Measurements from ENCODE around the gene ZNF81.
A peak's percentile ranks its signal among the peaks of the same experiment; 100 is the strongest.
"Not testable (repeated sequence)": the region's sequence is repeated elsewhere in the genome, so short reads cannot be mapped to it uniquely, and the experiment has no call there.

ZNF81 gene

DNA sequence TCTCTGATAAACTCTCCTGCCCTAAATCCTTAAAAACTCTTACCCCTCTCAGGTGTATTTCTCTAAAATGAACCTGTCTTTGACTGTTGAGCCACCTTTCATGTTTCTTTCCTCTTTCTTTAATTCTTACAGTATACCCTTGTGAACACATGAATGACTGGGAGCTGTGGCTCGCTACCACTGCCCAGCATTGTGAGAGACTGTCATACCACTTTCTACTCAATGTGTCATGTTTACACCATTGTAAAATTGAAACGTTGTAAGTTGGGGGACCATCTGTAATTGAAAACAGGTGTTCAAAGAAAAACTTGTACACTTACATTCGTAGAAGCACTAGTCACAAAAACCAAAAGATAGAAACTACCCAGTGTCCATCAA, 100.2 kb downstream of the ZNF81 start:
- DNase-seq, result no peak

DNA sequence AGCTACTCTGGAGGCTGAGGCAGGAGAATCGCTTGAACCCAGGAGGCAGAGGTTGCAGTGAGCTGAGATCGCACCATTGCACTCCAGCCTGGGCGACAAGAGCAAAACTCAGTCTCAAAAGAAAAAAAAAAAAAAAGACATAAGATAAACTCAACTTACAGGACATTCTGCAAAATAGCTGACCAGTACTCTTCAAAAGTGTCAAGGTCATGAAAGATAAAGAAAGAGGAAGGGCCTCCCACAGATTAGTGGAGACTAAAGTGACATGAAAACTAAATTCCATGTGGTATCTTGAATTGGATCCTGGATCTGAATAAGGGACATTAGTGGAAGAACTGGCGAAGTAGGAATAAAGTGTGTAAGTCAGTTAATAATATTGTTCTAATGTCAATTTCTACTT, 103.7 kb downstream of the ZNF81 start:
- no peak for DNase-seq

DNA sequence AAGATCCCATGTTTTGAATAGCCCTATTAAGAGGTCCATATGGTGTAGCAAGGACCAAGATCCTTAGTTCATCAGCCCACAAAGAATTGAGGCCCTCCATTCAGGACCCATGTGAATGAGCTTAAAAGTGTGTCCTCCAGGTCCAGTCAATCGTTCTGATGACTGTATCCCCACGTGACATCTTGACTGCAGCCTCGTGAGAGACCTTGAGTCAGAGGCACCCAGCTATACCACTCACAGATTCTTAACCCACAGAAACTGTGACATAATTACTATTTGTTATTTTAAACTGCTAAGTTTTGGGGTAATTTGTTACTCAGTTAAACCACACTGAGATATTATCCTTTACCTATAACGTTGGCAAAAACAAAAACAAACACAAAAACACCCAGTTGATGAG, 104.7 kb downstream of the ZNF81 start:
- no peak for DNase-seq

DNA sequence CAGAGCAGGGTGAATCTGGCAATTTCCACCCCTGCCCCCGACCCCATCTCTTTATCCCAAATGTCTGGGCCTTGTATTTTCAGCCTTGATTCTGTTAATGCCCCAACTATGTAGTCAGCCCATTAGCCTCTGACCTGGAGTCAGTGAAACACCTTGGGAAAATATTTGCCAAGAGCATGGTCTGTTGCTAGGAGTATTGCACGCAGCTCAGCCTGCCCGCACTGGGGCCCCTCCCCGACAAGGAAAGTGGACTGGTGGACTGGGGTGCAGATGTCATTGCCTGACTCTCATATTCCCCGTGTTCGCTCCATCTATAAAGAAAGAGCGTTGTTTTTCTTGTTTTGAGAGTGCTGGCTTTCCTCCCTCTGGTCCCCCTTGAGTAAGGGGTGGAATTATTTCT, 118.6 kb downstream of the ZNF81 start:
- DNase-seq, result not testable (repeated sequence)

DNA sequence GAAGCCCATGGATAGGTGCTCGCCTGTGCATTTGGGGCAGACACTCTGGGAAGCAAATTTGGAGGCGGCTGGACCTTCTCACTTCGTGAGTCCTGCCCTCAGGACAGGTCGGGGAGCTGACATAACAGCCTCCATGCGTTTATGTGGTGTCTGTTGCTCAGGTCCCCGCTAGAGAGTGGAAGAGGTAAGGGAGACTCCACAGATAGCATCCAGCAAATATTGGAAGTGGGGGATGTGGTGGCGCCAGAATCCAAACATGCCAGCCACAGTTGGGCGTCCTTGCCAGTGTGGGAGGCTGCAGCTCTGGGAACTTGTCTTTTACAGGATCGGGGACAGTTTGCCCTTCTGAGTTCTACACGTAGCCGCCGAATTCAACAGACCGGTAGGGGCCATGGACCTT, 119.3 kb downstream of the ZNF81 start:
- no peak for DNase-seq

- DNase-seq, result not testable (repeated sequence)
Measured at GRCh38 chrX:47958206-47958605, 121.5 kb downstream of the ZNF81 start.

- DNase-seq, result peak in 1 of 2 experiments; percentile 4
Measured at GRCh38 chrX:47958761-47959342, 122.2 kb downstream of the ZNF81 start.

GRCh38 chrX:47960406-47960805, 123.7 kb downstream of the ZNF81 start:
- no peak for DNase-seq

- not testable (repeated sequence) for DNase-seq
Measured at GRCh38 chrX:47961830-47962229, 125.1 kb downstream of the ZNF81 start.

- not testable (repeated sequence) for DNase-seq
Measured at GRCh38 chrX:47965526-47965925, 128.8 kb downstream of the ZNF81 start.
